HCT116 (cell line): ENCODE results near the gene GPRC5A. TPM values are rescaled to one million over a fixed set of nuclear protein-coding genes. Genes with fewer than 3 reads are reported as not detected.
A peak's percentile ranks its signal among the peaks of the same experiment; 100 is the strongest.

Source experiments
- ATAC-seq: fragments of 200-7000 bp; cut with Tn5 transposase; 2 replicates; pipeline ENCODE4 v1.9.1; 2020; ENCODE audit warnings: mild to moderate bottlenecking, moderate library complexity
- BruUV-seq: library from RNA; stranded (reverse); fragments of 400-500 nt; replicated peaks from 2 replicates; lab custom pipeline; 2021; lab: Mats Ljungman, UMichigan
- CTCF ChIA-PET: fragments of 300-600 bp; sonication (Branson Sonifier 250); formaldehyde crosslinking; loops from one replicate; lab custom pipeline; 2021; ENCODE audit warnings: antibody characterized with exemption; lab: Charles Lee
- POLR2A ChIA-PET: fragments of 300-600, 350-600 bp; sonication (Branson Sonifier 250); formaldehyde crosslinking; loops from one replicate; lab custom pipeline; 2021; ENCODE audit warnings: antibody characterized with exemption; lab: Charles Lee
- RAD21 ChIA-PET, 2 experiments: fragments of 300-600 bp; sonication (Branson Sonifier 250); formaldehyde crosslinking; loops; one replicate each; lab custom pipeline; 2023; ENCODE audit warnings: low total read pairs in 2 of 2; ENCODE audit not compliant: uncharacterized antibody in 2 of 2, unreplicated experiment in 2 of 2, low non-redundant PET in 1 of 2; lab: Charles Lee
- DNase-seq: peaks from one replicate; pipeline ENCODE4 v3.0.0-alpha.2; 2010; ENCODE audit warnings: low read depth, low spot score
- H2AFZ ChIP-seq: fragments of 200-600 bp; shearing (Covaris generic), sonication (generic); 2 replicates; pipeline ENCODE4 v1.6.1; 2017; ENCODE audit warnings: low read depth, mixed run types, mixed read lengths, antibody characterized with exemption, low read length; ENCODE audit not compliant: poor library complexity, severe bottlenecking
- H3K27ac ChIP-seq: 2 replicates; pipeline ENCODE4 v1.5.1; 2012; ENCODE audit warnings: low read depth, low read length
- H3K27me3 ChIP-seq: fragments of 200-600 bp; sonication (generic); 2 replicates; pipeline ENCODE4 v1.6.1; 2016; ENCODE audit warnings: mixed run types, low read length, mixed read lengths; ENCODE audit not compliant: insufficient read depth
- H3K36me3 ChIP-seq, 2 experiments: fragments of 200-500 bp in 1 of 2; fragments of 200-600 bp in 1 of 2; sonication (Bioruptor generic) in 1 of 2; sonication (generic) in 1 of 2; 2 replicates each; pipeline versions ENCODE4 v1.5.1 to v1.6.1; 2014 to 2016; ENCODE audit warnings: low read length in 2 of 2, inconsistent platforms in 1 of 2, mixed read lengths in 1 of 2, mixed run types in 1 of 2; ENCODE audit not compliant: insufficient read depth in 2 of 2, control insufficient read depth in 1 of 2
- H3K4me1 ChIP-seq, 2 experiments: fragments of 200-600 bp in 1 of 2; sonication (generic) in 1 of 2; 2 replicates each; pipeline versions ENCODE4 v1.5.1 to v1.6.1; 2012 to 2017; ENCODE audit warnings: low read length in 2 of 2, inconsistent platforms in 1 of 2, mild to moderate bottlenecking in 1 of 2, mixed read lengths in 1 of 2, mixed run types in 1 of 2, moderate library complexity in 1 of 2; ENCODE audit not compliant: insufficient read depth in 2 of 2, control insufficient read depth in 1 of 2
- H3K4me2 ChIP-seq: fragments of 200-600 bp; sonication (generic); 2 replicates; pipeline ENCODE4 v1.6.1; 2017; ENCODE audit warnings: mixed run types, low read length, mixed read lengths
- H3K4me3 ChIP-seq, 2 experiments: fragments of 200-600 bp in 1 of 2; sonication (generic) in 1 of 2; replicated peaks in 1 of 2; 2 replicates each; pipeline ENCODE4 v1.5.1; 2011 to 2016; ENCODE audit warnings: low read length in 2 of 2, control low read depth in 1 of 2, low read depth in 1 of 2, mild to moderate bottlenecking in 1 of 2, mixed read lengths in 1 of 2, mixed run types in 1 of 2
- H3K79me2 ChIP-seq: fragments of 200-600 bp; sonication (generic); 2 replicates; pipeline ENCODE4 v1.6.1; 2017; ENCODE audit warnings: mild to moderate bottlenecking, mixed run types, low read length, moderate library complexity, mixed read lengths; ENCODE audit not compliant: insufficient read depth
- H3K9ac ChIP-seq: fragments of 200-600 bp; sonication (generic); 2 replicates; pipeline ENCODE4 v1.6.1; 2016; ENCODE audit warnings: low read length, mixed read lengths
- H3K9me2 ChIP-seq: fragments of 200-600 bp; sonication (generic), shearing (Covaris generic); 2 replicates; pipeline ENCODE4 v1.6.1; 2017; ENCODE audit warnings: mixed run types, mild to moderate bottlenecking, moderate library complexity; ENCODE audit not compliant: insufficient read depth
- H3K9me3 ChIP-seq, 2 experiments: fragments of 200-500 bp in 1 of 2; fragments of 200-600 bp in 1 of 2; sonication (Bioruptor generic) in 1 of 2; sonication (generic) in 1 of 2; 2 replicates each; pipeline ENCODE4 v1.6.1; 2014 to 2017; ENCODE audit warnings: low read length in 2 of 2, mixed read lengths in 2 of 2, inconsistent platforms in 1 of 2, low read depth in 1 of 2, mild to moderate bottlenecking in 1 of 2, mixed run types in 1 of 2, moderate library complexity in 1 of 2; ENCODE audit not compliant: control insufficient read depth in 1 of 2, insufficient read depth in 1 of 2
- H4K20me1 ChIP-seq: fragments of 200-600 bp; sonication (generic), shearing (Covaris generic); 2 replicates; pipeline ENCODE4 v1.6.1; 2017; ENCODE audit warnings: mixed run types, mild to moderate bottlenecking, moderate library complexity; ENCODE audit not compliant: insufficient read depth
- POLR2AphosphoS5 ChIP-seq: IDR thresholded peaks from 2 replicates; pipeline ENCODE4 v1.6.1; 2011; ENCODE audit warnings: mild to moderate bottlenecking, low read depth, low read length, moderate library complexity
- intact Hi-C: fragments of 100-400 bp; cut with micrococcal nuclease; formaldehyde crosslinking; loops from 2 replicates; pipeline ENCODE4 v1.10.0; 2022
- total RNA-seq: library from RNA; stranded (reverse); gene quantifications from one replicate; pipeline ENCODE4 v1.2.1, GENCODE V29; 2021; ENCODE audit not compliant: unreplicated experiment
- TF ChIP-seq, protein P1 (sequence below): IDR thresholded peaks from 2 replicates; pipeline ENCODE4 v1.6.1; 2012; ENCODE audit warnings: low read depth

Gene GPRC5A
- total RNA-seq, 1 experiment from 2014 or later: 305 TPM

DNA sequence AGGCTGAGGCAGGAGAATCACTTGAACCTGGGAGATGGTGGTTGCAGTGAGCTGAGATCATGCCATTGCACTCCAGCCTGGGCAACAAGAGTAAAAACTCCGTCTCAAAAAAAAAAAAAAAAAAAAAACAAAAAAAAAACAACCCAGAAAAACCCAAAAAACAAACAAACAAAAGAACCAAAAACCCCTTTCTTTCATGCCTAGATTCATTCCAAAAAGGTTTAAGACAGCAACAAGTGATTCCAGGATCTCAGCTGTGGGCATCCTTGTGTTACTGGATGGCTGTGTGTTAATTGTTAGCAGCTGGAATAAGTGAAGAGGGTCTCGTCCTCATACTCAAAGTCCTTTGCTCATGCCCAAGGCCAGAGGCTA lies 9.4 kb downstream of the GPRC5A start:
- intact Hi-C loops: no loop called here
- RAD21 ChIA-PET: interaction anchor here in 1 of 2 experiments (1.1 kb wide), 1 partner anchor 64 kb away, joined by 3 read pairs; no protein-coding TSS in a partner anchor
- Histone ChIP-seq H3K4me1 (peaks cover 93 to 99% of the 10 kb centered on the region in 2 experiments), H3K27ac (peak overlapping the region; percentile 65), H2AFZ (no peak overlapping the region), H3K36me3 (peaks cover 3 to 40% of the 10 kb centered on the region in 2 experiments; a peak in 3 of 4 replicates), H3K9me2 (no peaks in the 10 kb centered on the region), H3K9ac (peak overlapping the region; percentile 47), H3K4me2 (peak overlapping the region; percentile 65), H3K9me3 (no peaks in the 10 kb centered on the region), H3K4me3 (peak overlapping the region in 1 of 2 experiments; percentile 1; a peak in 2 of 4 replicates), H4K20me1 (peaks cover 60% of the 10 kb centered on the region), H3K27me3 (no peaks in the 10 kb centered on the region), H3K79me2 (peaks cover 100% of the 10 kb centered on the region)
- TF ChIP-seq, protein P1, sequence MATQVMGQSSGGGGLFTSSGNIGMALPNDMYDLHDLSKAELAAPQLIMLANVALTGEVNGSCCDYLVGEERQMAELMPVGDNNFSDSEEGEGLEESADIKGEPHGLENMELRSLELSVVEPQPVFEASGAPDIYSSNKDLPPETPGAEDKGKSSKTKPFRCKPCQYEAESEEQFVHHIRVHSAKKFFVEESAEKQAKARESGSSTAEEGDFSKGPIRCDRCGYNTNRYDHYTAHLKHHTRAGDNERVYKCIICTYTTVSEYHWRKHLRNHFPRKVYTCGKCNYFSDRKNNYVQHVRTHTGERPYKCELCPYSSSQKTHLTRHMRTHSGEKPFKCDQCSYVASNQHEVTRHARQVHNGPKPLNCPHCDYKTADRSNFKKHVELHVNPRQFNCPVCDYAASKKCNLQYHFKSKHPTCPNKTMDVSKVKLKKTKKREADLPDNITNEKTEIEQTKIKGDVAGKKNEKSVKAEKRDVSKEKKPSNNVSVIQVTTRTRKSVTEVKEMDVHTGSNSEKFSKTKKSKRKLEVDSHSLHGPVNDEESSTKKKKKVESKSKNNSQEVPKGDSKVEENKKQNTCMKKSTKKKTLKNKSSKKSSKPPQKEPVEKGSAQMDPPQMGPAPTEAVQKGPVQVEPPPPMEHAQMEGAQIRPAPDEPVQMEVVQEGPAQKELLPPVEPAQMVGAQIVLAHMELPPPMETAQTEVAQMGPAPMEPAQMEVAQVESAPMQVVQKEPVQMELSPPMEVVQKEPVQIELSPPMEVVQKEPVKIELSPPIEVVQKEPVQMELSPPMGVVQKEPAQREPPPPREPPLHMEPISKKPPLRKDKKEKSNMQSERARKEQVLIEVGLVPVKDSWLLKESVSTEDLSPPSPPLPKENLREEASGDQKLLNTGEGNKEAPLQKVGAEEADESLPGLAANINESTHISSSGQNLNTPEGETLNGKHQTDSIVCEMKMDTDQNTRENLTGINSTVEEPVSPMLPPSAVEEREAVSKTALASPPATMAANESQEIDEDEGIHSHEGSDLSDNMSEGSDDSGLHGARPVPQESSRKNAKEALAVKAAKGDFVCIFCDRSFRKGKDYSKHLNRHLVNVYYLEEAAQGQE: no peak
- peak; percentile 22; the same call in 1 of the 2 replicates for TF ChIP-seq POLR2AphosphoS5
- CTCF ChIA-PET: no interaction called here
- no peak for DNase-seq
- TSS peak; percentile 85 for BruUV-seq
- POLR2A ChIA-PET: interaction anchor here (1.1 to 3.7 kb wide), 4 partner anchors 9 to 63 kb away, joined by 3 to 34 read pairs (median 10); partner anchors contain the start of gene GPRC5A
- ATAC-seq: no peak
